ENCODE results near the gene TEKT3. TPM values are rescaled to one million over a fixed set of nuclear protein-coding genes. Genes with fewer than 3 reads are reported as not detected.

Gene TEKT3
- total and polyA plus RNA-seq, 8 donors = 0.41 to 3.6 (median 2.9) TPM

GRCh38 chr17:15267996-15268395 lies 73.4 kb downstream of the TEKT3 start:
- no peaks in the 10 kb centered on the region for H3K36me3 ChIP-seq
- no peak for ATAC-seq
- peaks cover 0 to 26% of the 10 kb centered on the region in 2 donors for H3K27me3 ChIP-seq
- intact Hi-C loops (cut with DNase I) = no loop called here
- H3K9me3 ChIP-seq = no peaks in the 10 kb centered on the region
- DNase-seq = no peak
- peaks cover 4 to 11% of the 10 kb centered on the region in 2 donors for H3K4me1 ChIP-seq
- no peak overlapping the region for H3K27ac ChIP-seq
- H3K4me3 ChIP-seq = no peak overlapping the region
- TF ChIP-seq, protein P1, sequence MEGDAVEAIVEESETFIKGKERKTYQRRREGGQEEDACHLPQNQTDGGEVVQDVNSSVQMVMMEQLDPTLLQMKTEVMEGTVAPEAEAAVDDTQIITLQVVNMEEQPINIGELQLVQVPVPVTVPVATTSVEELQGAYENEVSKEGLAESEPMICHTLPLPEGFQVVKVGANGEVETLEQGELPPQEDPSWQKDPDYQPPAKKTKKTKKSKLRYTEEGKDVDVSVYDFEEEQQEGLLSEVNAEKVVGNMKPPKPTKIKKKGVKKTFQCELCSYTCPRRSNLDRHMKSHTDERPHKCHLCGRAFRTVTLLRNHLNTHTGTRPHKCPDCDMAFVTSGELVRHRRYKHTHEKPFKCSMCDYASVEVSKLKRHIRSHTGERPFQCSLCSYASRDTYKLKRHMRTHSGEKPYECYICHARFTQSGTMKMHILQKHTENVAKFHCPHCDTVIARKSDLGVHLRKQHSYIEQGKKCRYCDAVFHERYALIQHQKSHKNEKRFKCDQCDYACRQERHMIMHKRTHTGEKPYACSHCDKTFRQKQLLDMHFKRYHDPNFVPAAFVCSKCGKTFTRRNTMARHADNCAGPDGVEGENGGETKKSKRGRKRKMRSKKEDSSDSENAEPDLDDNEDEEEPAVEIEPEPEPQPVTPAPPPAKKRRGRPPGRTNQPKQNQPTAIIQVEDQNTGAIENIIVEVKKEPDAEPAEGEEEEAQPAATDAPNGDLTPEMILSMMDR (IDR thresholded peaks at IDR 0.05) = no peak

GRCh38 chr17:15266325-15267125 lies 74.9 kb downstream of the TEKT3 start:
- no peak overlapping the region for H3K4me3 ChIP-seq
- H3K27me3 ChIP-seq = peaks cover 0 to 41% of the 10 kb centered on the region in 2 donors
- no peak for DNase-seq
- H3K27ac ChIP-seq = no peak overlapping the region
- TF ChIP-seq, protein P1 (IDR thresholded peaks at IDR 0.05) = no peak
- intact Hi-C loops (cut with DNase I) = no loop called here
- H3K36me3 ChIP-seq = no peaks in the 10 kb centered on the region
- H3K9me3 ChIP-seq = no peaks in the 10 kb centered on the region
- no peak for ATAC-seq
- peaks cover 0 to 19% of the 10 kb centered on the region in 2 donors for H3K4me1 ChIP-seq

- Histone ChIP-seq H3K9me3 (no peaks in the 10 kb centered on the region), H3K36me3 (no peaks in the 10 kb centered on the region), H3K27me3 (peaks cover 0 to 55% of the 10 kb centered on the region in 2 donors), H3K4me3 (peak within 1 kb of the TSS; percentile 16 to 44), H3K4me1 (peaks cover 0 to 29% of the 10 kb centered on the region in 2 donors), H3K27ac (peak within 1 kb of the TSS; percentile 28 to 93)
- ATAC-seq = no peak
- intact Hi-C loops (cut with DNase I) = no loop called here
- TF ChIP-seq, protein P1 (IDR thresholded peaks at IDR 0.05) = no peak
- no peak for DNase-seq
Measured at GRCh38 chr17:15265131-15265530, 76.3 kb downstream of the TEKT3 start, which contains the start of gene PMP22. PMP22 (minus strand) TSS chr17:15265326; CDS start chr17:15260727, 4,599 bp downstream.

GRCh38 chr17:15264542-15264941 lies 76.9 kb downstream of the TEKT3 start:
- peak; percentile 34 for ATAC-seq
- Histone ChIP-seq H3K36me3 (no peaks in the 10 kb centered on the region), H3K4me1 (peaks cover 0 to 32% of the 10 kb centered on the region in 2 donors), H3K27me3 (peaks cover 0 to 61% of the 10 kb centered on the region in 2 donors), H3K4me3 (peak overlapping the region; percentile 16 to 44), H3K9me3 (no peaks in the 10 kb centered on the region), H3K27ac (peak overlapping the region; percentile 28 to 93)
- DNase-seq = peak in 2 of 4 donors; percentile 83 to 84
- intact Hi-C loops (cut with DNase I) = loop anchor here in 1 of 2 donors (5.0 kb wide), 1 partner anchor 238 kb away; no protein-coding TSS in a partner anchor
- TF ChIP-seq, protein P1 (IDR thresholded peaks at IDR 0.05) = no peak

DNA sequence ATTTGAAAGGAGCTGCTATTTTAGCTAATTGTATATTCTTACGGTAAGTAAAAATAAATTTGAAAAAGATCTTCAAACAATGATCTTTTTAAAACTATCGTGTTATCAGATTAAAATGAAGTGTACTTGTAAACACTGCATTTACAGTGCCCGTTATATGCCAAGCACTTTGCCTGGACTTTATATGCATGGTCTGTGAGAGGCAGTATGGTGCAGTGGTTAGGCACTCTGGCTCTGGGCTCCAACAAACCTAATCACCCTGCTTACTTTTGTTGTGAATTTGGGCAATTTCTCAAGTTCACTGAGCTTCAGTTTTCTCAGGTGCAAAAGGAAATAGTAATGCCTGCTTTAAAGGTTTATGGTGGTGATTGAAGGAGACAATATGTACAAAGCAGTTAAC lies 77.7 kb downstream of the TEKT3 start:
- Histone ChIP-seq H3K4me3 (peak overlapping the region; percentile 44 to 47), H3K36me3 (no peaks in the 10 kb centered on the region), H3K9me3 (no peaks in the 10 kb centered on the region), H3K27me3 (peaks cover 0 to 66% of the 10 kb centered on the region in 2 donors), H3K27ac (peak overlapping the region in 1 of 2 donors; percentile 93), H3K4me1 (peaks cover 0 to 41% of the 10 kb centered on the region in 2 donors)
- intact Hi-C loops (cut with DNase I) = loop anchor here in 1 of 2 donors (5.0 kb wide), 1 partner anchor 239 kb away; no protein-coding TSS in a partner anchor
- TF ChIP-seq, protein P1 (IDR thresholded peaks at IDR 0.05) = no peak
- no peak for DNase-seq
- no peak for ATAC-seq

Data from left lung (tissue), 10 donors.